Astrocyte (in vitro differentiated cells and primary cell): Measurements from ENCODE around the gene PDE3B.

Experiments
- CTCF ChIP-seq: IDR thresholded peaks from 2 replicates; pipeline ENCODE4 v1.5.1; 2011; ENCODE audit warnings: low read depth, mild to moderate bottlenecking, inconsistent platforms, low read length, moderate library complexity; ENCODE audit not compliant: insufficient read depth
- EZH2 ChIP-seq: IDR thresholded peaks from 2 replicates; pipeline ENCODE4 v1.6.1; 2012; ENCODE audit warnings: mild to moderate bottlenecking, low read length, inconsistent platforms; ENCODE audit not compliant: insufficient read depth

GRCh38 chr11:14819596-14819995 is 176.0 kb downstream of the PDE3B start:
- TF ChIP-seq EZH2 (no peak), CTCF (no peak)
